Left kidney (tissue), 2 donors: Measurements from ENCODE around the gene TBATA. TPM values are rescaled to one million over a fixed set of nuclear protein-coding genes. Genes with fewer than 3 reads are reported as not detected.

ENCODE experiments used
- DNase-seq: peaks from one replicate; pipeline ENCODE4 v3.0.0-alpha.2; 2013
- polyA plus RNA-seq: library from polyadenylated mRNA; unstranded; fragments of 120-200 nt; gene quantifications from one replicate; pipeline ENCODE4 v1.2.1, GENCODE V29; 2013; ENCODE audit not compliant: insufficient read length

Gene TBATA
- polyA plus RNA-seq, 1 donor, result not detected

- DNase-seq, result no peak
Measured at GRCh38 chr10:70809011-70809611, 23.9 kb upstream of the TBATA start.

- no peak for DNase-seq
Measured at GRCh38 chr10:70807556-70807955, 22.4 kb upstream of the TBATA start.

- DNase-seq, result no peak
Measured at GRCh38 chr10:70806841-70807240, 21.7 kb upstream of the TBATA start.

GRCh38 chr10:70805619-70806215, 20.5 kb upstream of the TBATA start:
- no peak for DNase-seq

- DNase-seq, result no peak
Measured at GRCh38 chr10:70804421-70804808, 19.2 kb upstream of the TBATA start.

- DNase-seq, result no peak
Measured at GRCh38 chr10:70803775-70804420, 18.7 kb upstream of the TBATA start.

- no peak for DNase-seq
Measured at GRCh38 chr10:70801854-70802253, 16.7 kb upstream of the TBATA start.

GRCh38 chr10:70799124-70799523, 13.9 kb upstream of the TBATA start:
- no peak for DNase-seq

GRCh38 chr10:70797840-70798239, 12.7 kb upstream of the TBATA start:
- DNase-seq, result no peak

GRCh38 chr10:70795613-70796012, 10.4 kb upstream of the TBATA start:
- DNase-seq, result no peak

- DNase-seq, result no peak
Measured at GRCh38 chr10:70791386-70792039, 6.3 kb upstream of the TBATA start.

GRCh38 chr10:70786799-70787415, 1.7 kb upstream of the TBATA start:
- no peak for DNase-seq

GRCh38 chr10:70784471-70784870, 706 bp downstream of the TBATA start:
- no peak for DNase-seq

- DNase-seq, result no peak
Measured at GRCh38 chr10:70784016-70784415, 1.2 kb downstream of the TBATA start.

- no peak for DNase-seq
Measured at GRCh38 chr10:70782746-70783680, 2.2 kb downstream of the TBATA start.

GRCh38 chr10:70782086-70782745, 3.0 kb downstream of the TBATA start:
- DNase-seq, result no peak

- no peak for DNase-seq
Measured at GRCh38 chr10:70781461-70782051, 3.6 kb downstream of the TBATA start.

GRCh38 chr10:70780772-70781171, 4.4 kb downstream of the TBATA start:
- DNase-seq, result no peak

GRCh38 chr10:70780370-70780760, 4.8 kb downstream of the TBATA start:
- DNase-seq, result no peak

GRCh38 chr10:70779511-70780369, 5.4 kb downstream of the TBATA start:
- no peak for DNase-seq
